Neuronal stem cell (in vitro differentiated cells): ENCODE measurements around the gene ALG6.
"Not testable (repeated sequence)": the region's sequence is repeated elsewhere in the genome, so short reads cannot be mapped to it uniquely, and the experiment has no call there.

Experiments used
- DNase-seq: peaks from one replicate; pipeline ENCODE4 v3.0.0-alpha.2; 2013; ENCODE audit warnings: low spot score
- H2AFZ ChIP-seq: one replicate; pipeline ENCODE4 v1.6.1; 2013; ENCODE audit warnings: mild to moderate bottlenecking, low read length, inconsistent platforms
- H2AK5ac ChIP-seq: 2 replicates; pipeline ENCODE4 v1.6.1; 2013; ENCODE audit warnings: low read depth, mild to moderate bottlenecking, inconsistent platforms, low read length, moderate library complexity, mixed read lengths
- H2BK120ac ChIP-seq: 2 replicates; pipeline ENCODE4 v1.6.1; 2013; ENCODE audit warnings: low read depth, mild to moderate bottlenecking, inconsistent platforms, low read length, moderate library complexity, mixed read lengths
- H2BK12ac ChIP-seq: one replicate; pipeline ENCODE4 v1.6.1; 2013; ENCODE audit warnings: low read length, inconsistent platforms
- H2BK15ac ChIP-seq: 2 replicates; pipeline ENCODE4 v1.6.1; 2013; ENCODE audit warnings: mild to moderate bottlenecking, low read length, inconsistent platforms, mixed read lengths
- H2BK5ac ChIP-seq: one replicate; pipeline ENCODE4 v1.6.1; 2013; ENCODE audit warnings: inconsistent platforms, mild to moderate bottlenecking, low read length, moderate library complexity
- H3K14ac ChIP-seq: one replicate; pipeline ENCODE4 v1.6.1; 2013; ENCODE audit warnings: low read length, inconsistent platforms
- H3K18ac ChIP-seq: 2 replicates; pipeline ENCODE4 v1.6.1; 2013; ENCODE audit warnings: low read length, inconsistent platforms
- H3K23ac ChIP-seq: 2 replicates; pipeline ENCODE4 v1.6.1; 2013; ENCODE audit warnings: low read depth, mild to moderate bottlenecking, mixed read lengths, low read length, inconsistent platforms; ENCODE audit not compliant: poor library complexity
- H3K27ac ChIP-seq: replicated peaks from 3 replicates; pipeline ENCODE4 v1.5.1; 2013; ENCODE audit warnings: low read length, inconsistent platforms
- H3K27me3 ChIP-seq, 3 experiments: 2 replicates each; pipeline ENCODE4 v1.6.1; 2013; ENCODE audit warnings: low read length in 3 of 3, mild to moderate bottlenecking in 2 of 3, inconsistent platforms in 1 of 3, low read depth in 1 of 3, mixed read lengths in 1 of 3, moderate library complexity in 1 of 3; ENCODE audit not compliant: control insufficient read depth in 3 of 3, insufficient read depth in 3 of 3
- H3K36me3 ChIP-seq, 2 donors: replicated peaks in 1 of 2; 2 replicates each; pipeline ENCODE4 v1.6.1; 2013; ENCODE audit warnings: low read length in 2 of 2; ENCODE audit not compliant: control insufficient read depth in 2 of 2, insufficient read depth in 2 of 2
- H3K4ac ChIP-seq: 2 replicates; pipeline ENCODE4 v1.6.1; 2013; ENCODE audit warnings: inconsistent platforms, mild to moderate bottlenecking, low read length, moderate library complexity
- H3K4me1 ChIP-seq, 2 donors: 1 replicate in 1 of 2; 2 replicates in 1 of 2; pipeline ENCODE4 v1.6.1; 2013; ENCODE audit warnings: low read length in 2 of 2, low read depth in 1 of 2; ENCODE audit not compliant: control insufficient read depth in 2 of 2, insufficient read depth in 1 of 2
- H3K4me2 ChIP-seq: one replicate; pipeline ENCODE4 v1.6.1; 2013; ENCODE audit warnings: mild to moderate bottlenecking, low read length, inconsistent platforms; ENCODE audit not compliant: insufficient read depth, poor library complexity, severe bottlenecking
- H3K4me3 ChIP-seq, 2 donors: 2 replicates each; pipeline ENCODE4 v1.5.1; 2013; ENCODE audit warnings: low read length in 2 of 2, mild to moderate bottlenecking in 2 of 2, inconsistent platforms in 1 of 2, moderate library complexity in 1 of 2
- H3K79me1 ChIP-seq: one replicate; pipeline ENCODE4 v1.6.1; 2013; ENCODE audit warnings: low read depth, mild to moderate bottlenecking, inconsistent platforms, low read length, moderate library complexity
- H3K9ac ChIP-seq: one replicate; pipeline ENCODE4 v1.6.1; 2013; ENCODE audit warnings: mild to moderate bottlenecking, low read depth, low read length, inconsistent platforms; ENCODE audit not compliant: poor library complexity
- H3K9me3 ChIP-seq, 2 donors: replicated peaks in 1 of 2; 2 replicates each; pipeline versions ENCODE3 to v1.6.1; 2013; ENCODE audit warnings: low read length in 2 of 2, mild to moderate bottlenecking in 2 of 2, inconsistent platforms in 1 of 2, low read depth in 1 of 2, mixed read lengths in 1 of 2, moderate library complexity in 1 of 2; ENCODE audit not compliant: control insufficient read depth in 2 of 2, insufficient read depth in 1 of 2
- H4K8ac ChIP-seq: one replicate; pipeline ENCODE4 v1.6.1; 2013; ENCODE audit warnings: low read depth, mild to moderate bottlenecking, inconsistent platforms, low read length, moderate library complexity
- H4K91ac ChIP-seq: one replicate; pipeline ENCODE4 v1.6.1; 2013; ENCODE audit warnings: low read length, low read depth, mild to moderate bottlenecking, inconsistent platforms; ENCODE audit not compliant: poor library complexity
- WGBS, 2 donors: extraction: QIAGEN DNeasy Blood & Tissue Kit; methylation state at CpG; one replicate each; pipeline ENCODE4 v1.1.7; 2013; ENCODE audit warnings: missing lambda C conversion rate in 2 of 2, mixed read lengths in 1 of 2; ENCODE audit not compliant: insufficient read length in 2 of 2, insufficient replicate concordance in 1 of 2; ENCODE audit errors: extremely low coverage in 2 of 2; 5-methylcytosine and 5-hydroxymethylcytosine counted together

Gene ALG6

GRCh38 chr1:63468683-63469082 is 101.3 kb downstream of the ALG6 start:
- not testable (repeated sequence) for H3K9me3 ChIP-seq, H3K4ac ChIP-seq, H2BK120ac ChIP-seq, H3K4me3 ChIP-seq, H2AK5ac ChIP-seq, H2BK15ac ChIP-seq, H2BK5ac ChIP-seq, H3K14ac ChIP-seq, H2AFZ ChIP-seq, H3K4me2 ChIP-seq, H3K9ac ChIP-seq, DNase-seq, H3K4me1 ChIP-seq, H3K36me3 ChIP-seq, H3K27ac ChIP-seq, H3K27me3 ChIP-seq, H4K8ac ChIP-seq, H3K18ac ChIP-seq, H3K23ac ChIP-seq, H3K79me1 ChIP-seq, H4K91ac ChIP-seq, H2BK12ac ChIP-seq
- no CpG with 5 or more reads among the region's 5 CpGs for WGBS, 2 donors

- H3K18ac ChIP-seq: no peak overlapping the region
- no peak overlapping the region for H3K14ac ChIP-seq
- H3K36me3 ChIP-seq: peaks cover 4 to 27% of the 10 kb centered on the region in 2 donors
- H3K4me2 ChIP-seq: no peak overlapping the region
- H4K8ac ChIP-seq: no peak overlapping the region
- no peak overlapping the region for H2BK5ac ChIP-seq
- H3K4me1 ChIP-seq: no peaks in the 10 kb centered on the region
- H2BK120ac ChIP-seq: no peak overlapping the region
- no peak overlapping the region for H2AFZ ChIP-seq
- no peaks in the 10 kb centered on the region for H3K79me1 ChIP-seq
- no peak overlapping the region for H3K9ac ChIP-seq
- no peak overlapping the region for H3K27ac ChIP-seq
- no peak overlapping the region for H3K23ac ChIP-seq
- no peak overlapping the region for H3K4ac ChIP-seq
- H3K4me3 ChIP-seq: no peak overlapping the region
- no peak overlapping the region for H2BK12ac ChIP-seq
- H2BK15ac ChIP-seq: no peak overlapping the region
- no peaks in the 10 kb centered on the region for H3K9me3 ChIP-seq
- no CpG with 5 or more reads among the region's 7 CpGs for WGBS, 2 donors
- no peak overlapping the region for H4K91ac ChIP-seq
- H2AK5ac ChIP-seq: no peak overlapping the region
- DNase-seq: no peak
- no peaks in the 10 kb centered on the region for H3K27me3 ChIP-seq
These were observed 108.3 kb downstream of the ALG6 start for GRCh38 chr1:63475761-63476160.

GRCh38 chr1:63480057-63480456 is 112.6 kb downstream of the ALG6 start:
- Histone ChIP-seq H3K4me2 (no peak overlapping the region), H3K4me1 (no peaks in the 10 kb centered on the region), H3K79me1 (no peaks in the 10 kb centered on the region), H4K91ac (no peak overlapping the region), H3K4ac (no peak overlapping the region), H3K18ac (no peak overlapping the region), H3K9me3 (no peaks in the 10 kb centered on the region), H2BK5ac (no peak overlapping the region), H2BK15ac (no peak overlapping the region), H2BK12ac (no peak overlapping the region), H4K8ac (no peak overlapping the region), H3K27me3 (no peaks in the 10 kb centered on the region), H3K4me3 (no peak overlapping the region), H2AK5ac (no peak overlapping the region), H3K9ac (no peak overlapping the region), H3K14ac (no peak overlapping the region), H3K27ac (no peak overlapping the region), H2AFZ (no peak overlapping the region), H3K23ac (no peak overlapping the region), H2BK120ac (no peak overlapping the region), H3K36me3 (peaks cover 3 to 26% of the 10 kb centered on the region in 2 donors)
- DNase-seq: no peak
- no CpG with 5 or more reads among the region's 1 CpG for WGBS, 2 donors

- Histone ChIP-seq H3K4me3 (no peak overlapping the region), H4K8ac (no peak overlapping the region), H2BK5ac (no peak overlapping the region), H2BK15ac (no peak overlapping the region), H3K9ac (no peak overlapping the region), H3K14ac (no peak overlapping the region), H3K18ac (no peak overlapping the region), H2AK5ac (no peak overlapping the region), H2BK12ac (no peak overlapping the region), H2BK120ac (no peak overlapping the region), H3K36me3 (peaks cover 0 to 21% of the 10 kb centered on the region in 2 donors), H3K9me3 (no peaks in the 10 kb centered on the region), H3K4me2 (no peak overlapping the region), H3K23ac (no peak overlapping the region), H3K79me1 (no peaks in the 10 kb centered on the region), H3K4ac (no peak overlapping the region), H3K27me3 (no peaks in the 10 kb centered on the region), H3K27ac (no peak overlapping the region), H3K4me1 (no peaks in the 10 kb centered on the region), H4K91ac (no peak overlapping the region), H2AFZ (no peak overlapping the region)
- no peak for DNase-seq
- no CpG with 5 or more reads among the region's 1 CpG for WGBS, 2 donors
These were observed 119.2 kb downstream of the ALG6 start for GRCh38 chr1:63486629-63487028.
